Kidney (tissue), 14 donors: Measurements from ENCODE around the gene PHTF1. TPM values are rescaled to one million over a fixed set of nuclear protein-coding genes. Genes with fewer than 3 reads are reported as not detected.
"Not testable (repeated sequence)": the region's sequence is repeated elsewhere in the genome, so short reads cannot be mapped to it uniquely, and the experiment has no call there.

Experiments used
- DNase-seq, 5 donors: peaks; one replicate each; pipeline ENCODE4 v3.0.0-alpha.2; 2013 to 2020
- FAIRE-seq: peaks from 2 replicates; lab custom pipeline; 2012; peaks lifted over from hg19 to GRCh38; lab: Jason Lieb, UNC
- H3K27ac ChIP-seq, 2 donors: one replicate each; pipeline ENCODE4 v1.7.0; 2013; ENCODE audit warnings: low read depth in 2 of 2, low read length in 2 of 2, inconsistent platforms in 1 of 2
- H3K27me3 ChIP-seq: one replicate; pipeline ENCODE4 v1.7.1; 2013; ENCODE audit warnings: low read length, inconsistent platforms; ENCODE audit not compliant: control insufficient read depth, insufficient read depth
- H3K36me3 ChIP-seq, 3 donors: one replicate each; pipeline versions ENCODE4 v1.7.0 to v1.7.1; 2013; ENCODE audit warnings: low read length in 3 of 3, control low read depth in 1 of 3, inconsistent platforms in 1 of 3; ENCODE audit not compliant: insufficient read depth in 3 of 3, control insufficient read depth in 2 of 3
- H3K4me1 ChIP-seq, 3 donors: one replicate each; pipeline versions ENCODE4 v1.7.0 to v1.7.1; 2013; ENCODE audit warnings: low read length in 3 of 3, inconsistent platforms in 1 of 3, low read depth in 1 of 3; ENCODE audit not compliant: control insufficient read depth in 2 of 3, insufficient read depth in 2 of 3
- H3K4me3 ChIP-seq, 3 donors: one replicate each; pipeline versions ENCODE4 v1.7.0 to v1.8.1; 2013; ENCODE audit warnings: low read length in 3 of 3, control low read depth in 1 of 3, inconsistent platforms in 1 of 3
- H3K9ac ChIP-seq, 3 donors: one replicate each; pipeline versions ENCODE4 v1.7.0 to v1.7.1; 2013; ENCODE audit warnings: low read length in 3 of 3, control low read depth in 1 of 3, inconsistent platforms in 1 of 3
- H3K9me3 ChIP-seq, 3 donors: one replicate each; pipeline versions ENCODE4 v1.7.0 to v1.7.1; 2013; ENCODE audit warnings: low read length in 3 of 3, control low read depth in 1 of 3, inconsistent platforms in 1 of 3; ENCODE audit not compliant: control insufficient read depth in 2 of 3, insufficient read depth in 1 of 3
- intact Hi-C: fragments of 100-400 bp; cut with DNase I; formaldehyde crosslinking; loops from one replicate; pipeline ENCODE4 v1.11.1; 2022
- polyA plus RNA-seq: library from polyadenylated mRNA; stranded (reverse); fragments of 350-450 nt; fragmentation: Illumina TruSeq; extraction: RNeasy Lipid Tissue Mini Kit (QIAGEN cat#74804); gene quantifications from one replicate; pipeline ENCODE4 v1.2.3, GENCODE V29; 2014; ENCODE audit warnings: low read depth, low replicate concordance; ENCODE audit not compliant: insufficient read depth
- total RNA-seq: library from RNA; stranded (reverse); fragmentation: NEBNext Ultra II Directional; extraction: Animal tissue kit (Norgen Biotek cat#: 25700); gene quantifications from one replicate; pipeline ENCODE4 v1.2.1, GENCODE V29; 2021
- TF ChIP-seq, protein P1 (sequence below): IDR thresholded peaks from 3 replicates; pipeline ENCODE4 v1.5.1; 2012; ENCODE audit warnings: mild to moderate bottlenecking, moderate library complexity, borderline replicate concordance; ENCODE audit not compliant: insufficient read depth; ENCODE audit errors: extremely low read depth
- donor health status: control.
- donor health status: control.
- donor health status: control.
- donor health status: control.
- donor health status: control.
- donor health status: DM: yes; HTN: yes; CAD: no.
- donor health status: Normal renal cell carcinoma (clear cell type).

PHTF1 gene
- total and polyA plus RNA-seq, 2 donors from 2014 or later, result 14.7 to 20.0 TPM

DNA sequence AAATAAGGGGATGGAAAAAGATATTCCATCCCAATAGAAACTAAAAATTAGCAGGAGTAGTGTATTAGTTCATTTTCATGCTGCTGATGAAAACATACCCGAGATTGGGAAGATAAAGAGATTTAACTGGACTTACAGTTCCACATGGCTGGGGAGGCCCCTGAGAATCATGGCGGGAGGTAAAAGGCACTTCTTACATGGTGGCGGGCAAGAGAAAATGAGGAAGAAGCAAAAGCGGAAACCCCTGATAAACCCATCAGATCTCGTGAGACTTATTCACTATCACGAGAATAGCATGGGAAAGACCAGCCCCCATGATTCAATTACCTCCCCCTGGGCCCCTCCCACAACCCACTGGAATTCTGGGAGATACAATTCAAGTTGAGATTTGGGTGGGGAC lies 41.8 kb downstream of the PHTF1 start:
- H3K27me3 ChIP-seq, H3K4me3 ChIP-seq, H3K9ac ChIP-seq, H3K27ac ChIP-seq, H3K9me3 ChIP-seq, H3K36me3 ChIP-seq, FAIRE-seq, intact Hi-C loops, H3K4me1 ChIP-seq, DNase-seq: not testable (repeated sequence)

DNA sequence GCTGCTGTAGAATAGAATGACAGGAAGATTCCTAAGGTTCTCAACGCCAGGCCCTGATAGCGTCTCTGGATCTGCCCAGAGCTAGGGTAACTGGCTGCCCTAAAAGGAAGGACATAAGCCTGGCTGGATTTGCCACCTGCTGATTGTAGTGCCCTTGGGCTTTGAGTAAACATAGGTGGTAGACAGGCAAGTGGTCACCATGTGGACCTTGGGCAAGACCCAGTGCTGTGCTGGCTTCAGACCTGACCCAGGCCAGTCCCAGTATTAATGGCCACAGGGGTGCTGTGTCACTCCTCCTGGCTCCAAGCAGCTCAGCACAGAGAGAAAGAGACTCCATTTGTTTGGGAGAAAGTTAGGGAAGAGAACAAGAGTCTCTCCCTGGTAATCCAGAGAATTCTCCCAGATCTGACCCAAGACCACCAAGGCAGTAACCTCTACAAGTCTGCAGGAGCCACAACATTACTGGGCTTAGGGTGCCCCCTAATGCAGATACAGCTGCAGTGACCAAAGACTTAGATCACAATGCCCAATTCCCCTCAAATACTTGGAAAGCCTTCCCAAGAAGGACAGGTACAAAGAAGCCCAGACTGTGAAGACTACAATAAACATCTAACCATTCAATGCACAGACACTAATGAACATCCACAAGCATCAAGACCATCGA lies 44.5 kb downstream of the PHTF1 start:
- intact Hi-C loops, result no loop called here
- Histone ChIP-seq H3K9ac (no peak overlapping the region), H3K9me3 (no peaks in the 10 kb centered on the region), H3K27me3 (no peaks in the 10 kb centered on the region), H3K27ac (no peak overlapping the region), H3K4me1 (no peaks in the 10 kb centered on the region), H3K36me3 (peaks cover 0 to 8% (median 3%) of the 10 kb centered on the region in 3 donors), H3K4me3 (no peak overlapping the region)
- TF ChIP-seq, protein P1, sequence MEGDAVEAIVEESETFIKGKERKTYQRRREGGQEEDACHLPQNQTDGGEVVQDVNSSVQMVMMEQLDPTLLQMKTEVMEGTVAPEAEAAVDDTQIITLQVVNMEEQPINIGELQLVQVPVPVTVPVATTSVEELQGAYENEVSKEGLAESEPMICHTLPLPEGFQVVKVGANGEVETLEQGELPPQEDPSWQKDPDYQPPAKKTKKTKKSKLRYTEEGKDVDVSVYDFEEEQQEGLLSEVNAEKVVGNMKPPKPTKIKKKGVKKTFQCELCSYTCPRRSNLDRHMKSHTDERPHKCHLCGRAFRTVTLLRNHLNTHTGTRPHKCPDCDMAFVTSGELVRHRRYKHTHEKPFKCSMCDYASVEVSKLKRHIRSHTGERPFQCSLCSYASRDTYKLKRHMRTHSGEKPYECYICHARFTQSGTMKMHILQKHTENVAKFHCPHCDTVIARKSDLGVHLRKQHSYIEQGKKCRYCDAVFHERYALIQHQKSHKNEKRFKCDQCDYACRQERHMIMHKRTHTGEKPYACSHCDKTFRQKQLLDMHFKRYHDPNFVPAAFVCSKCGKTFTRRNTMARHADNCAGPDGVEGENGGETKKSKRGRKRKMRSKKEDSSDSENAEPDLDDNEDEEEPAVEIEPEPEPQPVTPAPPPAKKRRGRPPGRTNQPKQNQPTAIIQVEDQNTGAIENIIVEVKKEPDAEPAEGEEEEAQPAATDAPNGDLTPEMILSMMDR, result no peak
- FAIRE-seq, result no peak
- DNase-seq, result no peak

DNA sequence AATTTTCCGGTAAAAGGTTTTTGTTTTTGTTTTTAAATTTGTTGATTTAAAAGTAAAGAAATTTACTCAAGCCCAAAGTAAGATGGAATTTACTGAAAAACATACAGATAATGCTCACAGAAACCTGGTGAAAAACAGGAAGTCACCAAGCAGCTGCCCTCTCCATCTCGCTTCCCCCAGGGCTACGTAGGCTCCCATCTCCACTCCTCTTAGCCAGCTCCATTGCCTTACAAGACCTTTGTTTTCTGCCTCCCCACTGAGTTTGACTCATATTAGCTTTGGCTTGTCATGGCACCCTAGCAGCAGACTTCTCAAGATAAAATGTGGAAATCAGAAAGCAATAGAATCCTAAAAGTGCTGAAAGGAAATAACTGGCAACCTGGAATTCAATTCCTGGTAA lies 57.9 kb downstream of the PHTF1 start:
- Histone ChIP-seq H3K9me3 (no peaks in the 10 kb centered on the region), H3K36me3 (peaks cover 0 to 4% (median 2%) of the 10 kb centered on the region in 3 donors), H3K4me3 (no peak overlapping the region), H3K27me3 (no peaks in the 10 kb centered on the region), H3K4me1 (no peaks in the 10 kb centered on the region), H3K27ac (no peak overlapping the region), H3K9ac (no peak overlapping the region)
- DNase-seq (no peak), FAIRE-seq (no peak)
- intact Hi-C loops, result no loop called here
- TF ChIP-seq, protein P1, result no peak

DNA sequence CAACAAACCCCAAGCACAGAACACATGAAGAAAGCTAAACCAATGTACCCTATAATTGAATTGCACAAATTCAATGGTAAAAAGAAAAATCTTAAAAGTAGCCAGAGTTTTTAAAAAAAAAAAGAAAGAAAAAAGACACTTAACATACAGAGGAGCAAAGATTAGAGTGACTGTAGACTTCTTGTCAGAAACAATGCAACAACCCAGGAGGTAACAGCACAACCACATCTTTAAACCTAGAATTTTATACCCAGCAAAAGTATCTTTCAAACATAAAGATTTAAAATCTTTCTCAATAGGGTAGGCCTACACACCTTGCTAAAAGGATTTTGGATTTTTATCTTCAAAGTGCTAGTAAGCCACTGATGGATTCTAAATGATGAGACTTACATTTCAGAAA lies 64.4 kb downstream of the PHTF1 start:
- no peaks in the 10 kb centered on the region for H3K27me3 ChIP-seq
- no peak overlapping the region for H3K4me3 ChIP-seq
- no peak overlapping the region for H3K27ac ChIP-seq
- H3K4me1 ChIP-seq, result no peaks in the 10 kb centered on the region
- DNase-seq, result no peak
- intact Hi-C loops, result no loop called here
- no peak overlapping the region for H3K9ac ChIP-seq
- H3K36me3 ChIP-seq, result peaks cover 0 to 4% (median 4%) of the 10 kb centered on the region in 3 donors
- TF ChIP-seq, protein P1, result no peak
- H3K9me3 ChIP-seq, result peaks cover 0 to 10% (median 5%) of the 10 kb centered on the region in 3 donors
- FAIRE-seq, result no peak
